DMS114 treated with DMSO at 0.1 percent for 48 hours (cell line): ENCODE results near the gene ARHGAP30.
"Not testable (repeated sequence)": the region's sequence is repeated elsewhere in the genome, so short reads cannot be mapped to it uniquely, and the experiment has no call there.

ENCODE experiments used
- DNase-seq: peaks from one replicate; lab custom pipeline; 2025; ENCODE audit not compliant: unreplicated experiment; lab: John Stamatoyannopoulos, UW

Gene ARHGAP30

DNA sequence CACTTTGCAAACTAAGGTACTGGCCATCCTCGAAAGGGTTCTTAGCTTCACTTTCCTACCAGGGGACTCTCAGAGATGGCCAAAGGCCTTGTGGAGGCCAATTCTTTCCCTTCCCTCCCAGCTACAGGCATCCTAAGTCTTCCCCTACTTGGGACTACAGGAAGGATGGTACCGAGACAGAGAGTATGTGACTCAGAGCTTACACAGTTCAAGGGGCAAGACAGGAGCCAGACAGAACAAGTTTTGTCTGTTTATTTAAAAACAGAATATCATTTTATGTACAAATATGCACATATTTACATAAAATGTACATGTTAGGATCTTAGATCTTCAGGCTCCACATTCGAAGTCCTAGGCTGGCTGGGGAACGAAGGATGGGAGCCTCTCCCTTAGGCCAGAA lies 1.1 kb upstream of the ARHGAP30 start:
- DNase-seq = no peak

DNA sequence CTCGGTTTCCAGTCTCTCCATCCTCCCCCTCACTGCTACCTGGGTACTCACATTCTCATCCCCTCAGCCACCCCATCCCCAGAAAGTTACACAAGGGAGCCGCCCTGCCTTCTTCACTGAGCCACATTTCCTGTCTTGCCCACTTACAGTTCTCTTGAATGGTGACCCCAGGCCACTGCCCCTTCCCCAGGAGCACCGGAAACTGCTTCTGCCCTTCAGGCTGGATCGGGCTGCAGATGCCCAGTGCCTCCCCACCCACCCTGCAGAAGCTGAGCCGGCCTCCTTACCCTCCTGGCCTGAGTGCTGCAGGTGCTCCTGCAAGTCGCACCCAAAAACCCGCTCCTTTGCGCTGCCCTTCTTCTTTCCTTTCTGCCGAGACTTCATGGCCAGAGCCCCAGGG lies 450 bp downstream of the ARHGAP30 start:
- no peak for DNase-seq

GRCh38 chr1:161068306-161069234 lies 1.1 kb downstream of the ARHGAP30 start:
- no peak for DNase-seq

DNA sequence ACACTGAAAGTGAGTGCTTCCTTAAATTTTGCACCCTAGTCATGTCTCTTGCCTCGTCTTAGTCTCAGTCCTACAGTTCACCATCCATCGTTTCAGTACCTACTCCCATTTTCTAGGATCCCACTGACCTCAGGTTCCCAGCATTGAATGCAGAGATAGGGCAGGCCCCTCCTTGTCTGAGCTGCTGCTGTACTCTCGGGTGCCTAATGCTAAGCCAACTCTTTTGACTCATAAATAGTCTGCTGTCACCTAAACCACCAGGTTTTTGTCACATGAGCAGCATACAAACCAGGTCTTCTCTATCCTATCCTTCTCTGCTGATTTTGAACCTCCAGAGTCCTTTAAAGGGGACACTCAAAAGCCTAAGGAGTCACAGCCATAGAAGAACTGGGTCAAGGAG lies 3.0 kb downstream of the ARHGAP30 start:
- no peak for DNase-seq

- not testable (repeated sequence) for DNase-seq
These were observed 4.0 kb downstream of the ARHGAP30 start for GRCh38 chr1:161065681-161066080.

- not testable (repeated sequence) for DNase-seq
These were observed 5.8 kb downstream of the ARHGAP30 start for GRCh38 chr1:161063936-161064335.

DNA sequence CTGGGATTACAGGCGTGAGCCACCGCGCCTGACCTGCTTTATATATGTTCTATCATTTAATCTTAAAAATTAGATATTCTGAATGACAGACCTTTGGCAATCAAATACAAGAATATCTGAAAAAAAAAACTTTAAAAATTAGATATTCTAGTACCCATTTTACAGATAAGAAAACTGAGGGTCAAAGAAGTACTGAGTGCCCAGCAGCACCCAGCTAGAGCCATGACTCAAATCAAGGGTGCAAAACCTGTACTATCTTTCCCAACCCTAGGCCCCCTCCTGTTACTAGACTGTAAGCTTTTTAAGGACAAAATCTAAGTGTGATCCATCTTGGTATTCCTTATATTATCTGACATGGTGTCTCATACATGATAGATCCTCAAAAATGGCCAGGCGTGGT lies 8.3 kb downstream of the ARHGAP30 start:
- DNase-seq = no peak

DNA sequence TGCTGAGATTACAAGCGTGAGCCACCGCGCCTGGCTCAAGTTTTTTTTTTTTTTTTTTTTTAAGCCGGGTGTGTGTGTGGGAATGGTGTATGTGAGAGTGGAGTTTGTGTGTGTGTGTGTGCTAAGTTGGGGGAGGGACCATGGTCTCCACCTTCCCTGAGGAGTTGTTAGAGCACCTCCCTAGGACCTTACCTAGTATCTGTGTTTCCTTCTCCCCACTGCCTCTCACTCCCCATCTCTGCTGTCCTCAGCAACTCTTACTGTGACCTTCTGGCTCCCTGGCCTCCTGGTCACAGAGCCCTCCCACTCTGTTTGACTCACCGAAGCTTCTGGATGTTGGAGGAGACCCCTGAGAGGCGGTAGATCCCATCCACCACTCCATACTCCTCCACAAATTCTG lies 10.4 kb downstream of the ARHGAP30 start:
- DNase-seq = no peak

DNA sequence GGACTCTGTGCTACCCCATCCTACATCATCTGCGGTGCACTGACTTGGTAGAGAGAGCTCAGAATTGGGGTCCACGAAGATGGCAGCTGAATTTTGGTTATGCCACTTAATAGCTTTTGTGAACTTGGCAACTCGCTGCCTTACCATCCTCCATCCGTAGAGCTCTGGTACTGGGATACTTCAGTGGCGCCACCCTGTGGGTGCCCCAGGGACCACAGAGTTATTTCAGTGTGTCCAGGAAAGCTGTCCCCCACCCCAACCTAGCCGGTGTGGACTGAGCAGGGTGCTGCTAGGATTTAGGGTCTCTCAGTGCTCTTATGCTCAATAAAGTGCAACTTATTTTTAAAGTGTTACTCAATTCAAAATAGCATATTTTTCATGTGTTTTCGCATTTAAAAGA lies 14.9 kb downstream of the ARHGAP30 start:
- no peak for DNase-seq

DNA sequence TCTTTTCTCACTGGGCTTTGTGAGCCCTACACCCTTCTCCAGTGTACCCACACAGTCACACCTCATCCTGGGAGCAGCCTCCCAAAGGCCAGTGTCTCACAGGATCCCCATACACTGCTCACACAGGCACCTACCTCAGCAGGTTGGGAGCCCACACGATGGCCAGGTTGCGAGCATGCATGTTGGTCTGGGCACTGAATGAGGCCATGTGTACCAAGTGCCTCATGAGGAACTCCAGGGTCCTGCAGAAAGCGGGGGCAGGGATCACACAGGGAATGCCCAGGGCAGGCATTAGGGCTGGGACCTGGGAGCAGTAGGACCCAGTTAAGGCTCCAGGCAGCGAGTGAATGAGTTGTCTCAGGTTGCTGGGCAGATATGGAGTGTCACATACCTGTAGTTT lies 15.5 kb downstream of the ARHGAP30 start:
- no peak for DNase-seq

DNA sequence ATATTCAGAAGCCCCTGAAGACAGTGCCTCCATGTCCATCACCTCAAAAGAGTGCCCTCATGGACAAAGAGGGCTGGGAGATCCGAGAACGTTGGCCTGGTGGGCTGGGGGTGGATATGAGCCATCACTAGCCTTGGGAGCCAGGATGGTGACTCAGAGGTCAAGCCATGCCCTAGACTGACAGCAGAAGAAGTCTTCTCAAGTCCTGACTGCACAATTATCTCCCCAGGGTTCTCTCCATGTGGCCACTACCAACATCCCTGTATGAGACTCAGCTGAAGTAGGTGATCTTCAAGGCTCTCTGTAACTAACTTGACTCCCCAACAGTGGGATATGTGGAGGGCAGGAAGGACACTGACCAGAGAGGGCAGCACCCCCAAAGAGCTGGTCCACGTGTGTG lies 16.8 kb downstream of the ARHGAP30 start:
- no peak for DNase-seq

DNA sequence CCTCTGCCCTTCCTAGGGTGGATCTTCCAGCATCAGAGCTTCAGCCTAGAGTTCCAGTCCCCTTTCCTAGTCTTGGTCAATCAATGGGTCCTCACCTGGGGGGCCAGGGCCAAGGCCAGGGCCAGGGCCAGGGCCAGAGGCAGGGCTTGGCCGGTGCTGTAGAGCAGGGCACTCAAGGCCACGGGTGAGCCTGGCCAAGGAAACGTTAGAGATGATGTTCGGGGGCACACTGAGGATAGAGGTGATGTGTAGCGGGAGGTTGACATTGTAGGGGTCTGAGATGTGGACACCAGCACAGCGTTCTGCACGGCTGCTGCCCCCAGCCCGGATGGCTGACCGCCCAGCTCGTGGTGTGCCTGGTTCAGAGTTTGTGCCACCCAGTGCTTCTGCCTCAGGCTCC lies 18.5 kb downstream of the ARHGAP30 start:
- no peak for DNase-seq

- no peak for DNase-seq
These were observed 20.6 kb downstream of the ARHGAP30 start for GRCh38 chr1:161048949-161049722.

- no peak for DNase-seq
These were observed 22.0 kb downstream of the ARHGAP30 start for GRCh38 chr1:161047436-161048420.

DNA sequence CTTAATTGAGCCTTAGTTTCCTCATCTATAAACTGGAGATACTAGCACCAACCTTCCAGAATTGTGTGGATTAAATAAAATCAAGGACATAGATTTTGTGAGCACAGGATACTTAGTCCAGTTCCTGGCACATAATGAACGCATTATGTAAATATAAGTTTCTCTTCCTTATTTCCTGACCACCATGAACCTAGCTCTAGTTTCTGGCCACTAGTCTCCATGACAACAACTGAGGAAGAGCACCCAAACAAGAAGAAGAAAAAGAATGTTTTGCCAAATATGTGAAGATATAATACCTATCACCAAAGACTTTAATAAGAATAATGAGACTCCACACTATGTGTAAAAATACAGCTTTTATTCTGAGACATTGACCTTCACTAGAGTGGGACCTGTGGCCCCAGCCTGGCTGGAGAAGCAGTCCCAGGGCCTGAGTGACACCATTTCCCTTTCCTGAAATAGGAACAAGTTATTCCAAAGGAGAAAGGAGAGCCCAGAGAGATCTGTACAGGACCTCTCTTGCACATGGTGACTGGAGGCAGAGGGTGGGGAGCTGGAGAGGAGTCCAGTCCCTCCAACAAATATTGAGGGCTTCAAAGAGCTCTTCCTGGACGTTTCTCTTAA lies 23.0 kb downstream of the ARHGAP30 start:
- no peak for DNase-seq

DNA sequence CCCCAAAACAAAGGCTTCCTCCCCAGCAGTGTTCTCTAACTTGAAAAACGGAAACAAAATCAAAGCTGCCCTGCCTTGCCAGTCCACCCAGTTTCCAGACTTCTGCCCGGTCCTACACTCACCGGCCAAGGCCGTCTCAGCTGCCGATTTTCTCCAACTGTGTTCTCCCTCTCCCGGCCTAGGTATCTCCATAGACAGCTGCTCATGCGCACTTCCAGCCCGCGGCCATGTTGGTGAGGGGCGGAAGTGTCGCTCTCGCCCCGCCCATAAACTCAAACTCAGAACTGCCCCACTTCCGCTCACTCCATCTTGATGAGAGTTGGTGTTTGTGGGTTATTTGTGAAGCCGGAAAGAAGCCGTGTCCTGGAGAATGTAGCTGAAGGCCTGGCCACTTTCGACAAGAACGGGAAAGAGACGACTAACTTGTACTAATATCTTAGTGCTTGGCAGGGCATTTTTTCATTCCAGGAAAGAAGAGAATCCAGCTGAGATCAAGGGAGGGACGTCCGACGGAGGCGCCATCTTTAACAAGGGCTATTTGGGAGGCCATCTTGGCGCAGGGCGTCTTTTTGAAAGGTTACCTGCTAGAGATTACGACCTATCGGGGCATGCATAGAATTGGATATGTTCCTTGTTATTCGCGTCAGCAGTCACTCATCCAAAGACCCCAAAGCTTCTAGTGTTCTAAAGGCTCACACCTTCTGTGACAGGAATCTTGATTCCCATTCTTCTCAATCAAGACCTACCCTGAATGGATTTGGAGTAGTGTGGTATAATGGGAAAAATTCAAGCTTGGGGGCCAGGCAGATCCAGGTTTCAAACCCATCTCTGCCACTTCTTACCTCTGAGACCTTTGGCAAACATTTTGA lies 23.7 kb downstream of the ARHGAP30 start, which contains the start of gene USF1:
USF1 (minus strand) TSS at position 242 of the 869 bp plus-strand sequence. CDS start 2,702 bp downstream, outside the sequence.
- DNase-seq = peak; percentile 99

GRCh38 chr1:161044908-161045735 lies 24.6 kb downstream of the ARHGAP30 start:
- peak; percentile 62 for DNase-seq

DNA sequence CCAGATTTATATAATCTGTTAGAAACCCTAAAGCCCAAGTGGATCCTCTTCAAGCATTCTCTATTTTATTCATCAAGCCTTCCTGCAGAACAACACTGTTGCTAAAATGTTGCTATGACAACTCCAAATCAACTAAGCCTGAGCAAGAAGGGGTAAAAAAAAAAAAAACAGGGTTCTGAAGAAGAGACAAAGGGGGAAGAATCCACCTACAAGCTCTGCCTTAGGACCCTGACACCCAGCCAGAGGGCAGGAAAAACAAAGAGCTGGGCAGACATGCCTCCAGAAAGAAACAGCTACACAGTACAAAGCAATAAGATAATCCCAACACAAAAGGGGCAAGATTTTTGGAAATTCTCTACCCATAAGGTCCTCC lies 25.2 kb downstream of the ARHGAP30 start:
- no peak for DNase-seq

DNA sequence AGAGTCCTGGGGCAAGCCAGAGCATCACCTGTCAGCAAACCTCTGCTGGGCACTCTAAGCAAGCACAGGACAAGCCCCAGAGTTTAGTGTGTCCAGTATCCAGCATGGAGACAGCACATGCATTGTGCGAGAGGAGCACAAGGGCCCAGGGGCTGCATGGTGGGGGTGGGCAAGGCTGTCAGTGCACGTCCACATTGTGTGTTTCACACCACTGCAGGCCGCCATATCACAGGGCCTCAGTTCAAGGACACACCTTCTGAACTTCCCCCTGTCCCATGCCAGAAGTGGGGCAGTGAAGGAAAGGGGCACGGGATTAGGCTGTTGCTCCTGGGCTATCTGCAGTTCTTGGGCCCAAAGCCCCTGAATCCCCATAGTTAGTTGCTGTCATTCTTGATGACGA lies 30.1 kb downstream of the ARHGAP30 start:
- no peak for DNase-seq
